Measurements from ENCODE around the gene KRTAP12-1.
A peak's percentile ranks its signal among the peaks of the same experiment; 100 is the strongest.

KRTAP12-1 gene, protein sequence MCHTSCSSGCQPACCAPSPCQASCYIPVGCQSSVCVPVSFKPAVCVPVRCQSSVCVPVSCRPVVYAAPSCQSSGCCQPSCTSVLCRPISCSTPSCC

DNA sequence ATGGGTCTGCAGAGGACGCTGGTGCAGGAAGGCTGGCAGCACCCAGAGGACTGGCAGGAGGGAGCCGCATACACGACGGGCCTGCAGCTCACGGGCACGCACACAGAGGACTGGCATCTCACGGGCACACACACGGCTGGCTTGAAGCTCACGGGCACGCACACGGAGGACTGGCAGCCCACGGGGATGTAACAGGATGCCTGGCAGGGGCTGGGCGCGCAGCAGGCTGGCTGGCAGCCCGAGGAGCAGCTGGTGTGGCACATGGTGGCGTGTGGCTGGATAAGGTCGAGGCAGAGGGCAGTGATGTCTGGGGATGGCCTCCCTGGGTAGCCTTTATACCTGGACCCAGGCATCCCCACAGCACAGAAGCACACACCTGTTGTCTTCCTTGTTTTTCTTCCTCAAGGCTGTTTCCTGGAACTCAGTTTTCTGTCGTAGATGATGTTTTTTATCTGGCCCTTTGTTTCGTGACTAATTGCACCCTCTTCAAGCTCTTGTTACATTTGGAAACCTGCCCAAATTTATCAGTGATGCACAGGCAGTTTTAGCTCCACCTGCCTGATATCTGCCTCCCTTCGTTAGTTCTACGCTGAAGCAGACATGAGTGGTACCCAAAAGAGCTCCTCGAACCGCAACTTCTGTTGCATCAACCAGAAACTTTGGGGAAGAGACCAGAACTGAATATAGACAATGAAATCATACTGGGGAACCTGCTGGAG, at the start of gene KRTAP12-1:
KRTAP12-1 (minus strand) TSS at position 303 of the 719 bp plus-strand sequence; CDS start at position 263, 40 bp downstream.
- DNase-seq = peak; percentile 84

GRCh38 chr21:44730951-44731579, 49.1 kb upstream of the KRTAP12-1 start:
- no peak for DNase-seq

- no peak for DNase-seq
Observed at GRCh38 chr21:44730028-44730395, 48.0 kb upstream of the KRTAP12-1 start.

- DNase-seq = no peak
Observed at GRCh38 chr21:44729336-44730027, 47.5 kb upstream of the KRTAP12-1 start.

DNA sequence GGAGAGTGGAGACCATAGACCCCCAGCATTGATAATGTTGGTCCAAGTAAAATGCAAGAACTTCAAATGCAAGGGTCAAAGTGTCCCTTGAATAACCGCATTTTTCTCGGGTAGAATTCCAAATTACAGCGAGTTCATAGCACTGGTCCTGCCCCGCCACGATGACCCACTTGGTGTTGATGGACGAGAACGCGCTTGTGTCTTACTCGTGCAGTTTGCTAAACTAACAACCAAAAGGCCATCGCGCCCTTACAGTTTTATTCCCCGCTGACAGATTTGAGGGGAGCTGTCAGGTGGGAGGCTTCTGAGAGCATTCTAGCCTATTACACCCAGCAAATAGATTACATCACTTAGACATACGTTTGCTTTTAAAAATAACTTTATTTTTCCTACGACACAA, 46.8 kb upstream of the KRTAP12-1 start:
- DNase-seq = no peak

- DNase-seq = no peak
Observed at GRCh38 chr21:44727757-44728156, 45.8 kb upstream of the KRTAP12-1 start.

GRCh38 chr21:44727321-44727720, 45.4 kb upstream of the KRTAP12-1 start:
- no peak for DNase-seq

GRCh38 chr21:44726826-44727225, 44.9 kb upstream of the KRTAP12-1 start:
- DNase-seq = no peak

- DNase-seq = no peak
Observed at GRCh38 chr21:44724926-44725325, 43.0 kb upstream of the KRTAP12-1 start.

GRCh38 chr21:44724196-44724595, 42.2 kb upstream of the KRTAP12-1 start:
- DNase-seq = no peak

DNA sequence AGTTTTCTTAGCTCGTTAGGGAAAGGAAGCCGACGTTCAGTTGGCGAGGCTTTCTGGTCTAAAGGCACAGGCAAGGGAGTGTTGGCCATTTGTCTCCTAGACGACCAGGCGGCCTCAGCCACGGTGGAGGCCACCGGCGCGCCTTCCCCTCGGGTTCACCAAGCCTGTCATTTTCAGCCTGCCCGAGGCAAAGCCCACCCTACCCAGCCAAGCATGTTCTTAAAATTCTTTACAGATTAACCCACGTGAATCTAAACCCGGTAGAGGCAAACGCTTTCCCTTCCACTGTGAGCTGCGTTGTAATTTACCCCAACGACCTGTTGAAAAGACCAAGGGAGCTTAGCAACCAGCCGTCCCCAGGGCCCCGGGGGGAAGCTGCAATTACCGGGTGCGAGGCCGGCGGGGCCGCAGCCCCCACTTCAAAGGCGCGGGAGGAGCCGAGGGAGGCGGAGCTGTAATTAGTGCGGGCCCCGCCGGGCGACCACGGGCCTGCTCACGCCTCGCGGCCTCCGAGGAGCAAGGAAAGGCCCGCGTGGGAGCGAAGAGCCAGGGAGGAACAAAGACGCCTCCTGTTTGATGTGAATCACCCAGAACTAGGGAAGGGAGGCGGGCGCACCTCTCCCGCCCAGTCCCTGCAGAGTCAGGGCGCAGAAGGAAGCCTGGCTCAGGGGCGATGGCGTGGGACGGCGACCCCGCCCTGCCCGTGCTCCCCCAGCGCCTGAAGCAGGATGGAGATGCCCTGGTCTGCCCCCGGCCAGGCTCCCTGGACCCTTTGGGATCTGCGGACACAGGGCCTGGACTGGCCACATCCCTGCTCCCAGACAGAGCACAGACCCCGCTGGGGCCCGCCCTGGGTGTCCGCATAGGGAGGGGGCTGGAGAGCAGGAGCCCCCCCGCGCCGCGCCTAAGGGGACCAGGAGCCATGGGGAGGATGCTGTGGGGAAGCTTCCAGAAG, 41.5 kb upstream of the KRTAP12-1 start:
- DNase-seq = no peak

DNA sequence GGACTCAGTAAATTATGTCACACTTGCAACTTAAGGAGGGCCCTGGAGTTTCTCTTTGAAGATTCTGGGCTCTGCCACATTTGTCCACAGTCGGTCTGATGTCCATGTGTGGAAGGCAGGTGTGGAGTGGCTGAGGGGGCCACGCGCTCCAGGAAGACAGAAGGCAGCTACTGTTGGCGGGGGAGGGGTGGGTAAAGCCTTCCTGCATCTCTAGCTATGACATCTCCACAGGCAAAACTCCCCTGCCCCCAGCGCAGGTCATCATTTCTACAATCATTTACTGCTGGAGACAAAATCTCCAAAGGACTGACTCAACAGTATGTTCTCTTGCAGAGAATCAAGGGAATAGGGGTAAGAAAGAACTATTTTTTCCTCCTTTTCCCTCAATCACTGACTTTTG, 40.8 kb upstream of the KRTAP12-1 start:
- DNase-seq = no peak

DNA sequence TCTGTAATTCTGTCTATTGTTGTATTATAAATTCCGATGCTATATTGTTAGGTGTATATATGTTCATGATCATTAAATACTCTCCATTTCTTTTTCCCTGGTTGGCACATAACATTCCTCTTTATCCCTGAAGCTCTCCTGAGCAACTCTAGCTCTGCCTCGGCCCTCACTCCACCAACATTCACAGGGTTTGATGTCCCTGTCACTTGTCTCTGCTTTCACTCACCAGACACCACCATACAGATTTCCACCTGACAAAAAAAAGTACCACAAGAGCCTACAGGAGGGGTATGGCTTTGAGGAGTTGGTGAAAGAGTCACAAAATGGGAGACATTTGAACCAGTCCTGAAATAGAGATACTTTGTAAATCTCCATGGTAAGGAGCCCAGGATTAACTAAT, 38.2 kb upstream of the KRTAP12-1 start:
- no peak for DNase-seq

DNA sequence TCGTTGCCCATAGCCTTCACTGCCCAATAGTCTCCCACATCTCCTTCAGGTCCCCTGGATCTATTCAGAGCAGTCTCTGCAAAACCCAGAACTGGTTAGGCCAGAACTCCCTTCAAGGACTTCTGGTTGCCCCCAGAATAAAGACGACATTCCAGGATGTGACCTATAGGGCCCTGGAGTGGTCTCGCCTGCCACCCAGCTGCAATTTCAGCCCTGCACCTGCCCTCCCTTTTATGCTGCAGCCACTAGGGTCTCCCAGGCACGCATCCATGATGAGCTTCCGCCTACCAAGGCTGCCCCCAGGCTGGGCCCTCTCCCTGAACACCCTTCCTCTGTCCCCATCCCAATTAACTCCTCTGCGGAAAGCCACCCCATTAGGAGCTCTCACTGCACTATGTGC, 36.6 kb upstream of the KRTAP12-1 start:
- DNase-seq = no peak

DNA sequence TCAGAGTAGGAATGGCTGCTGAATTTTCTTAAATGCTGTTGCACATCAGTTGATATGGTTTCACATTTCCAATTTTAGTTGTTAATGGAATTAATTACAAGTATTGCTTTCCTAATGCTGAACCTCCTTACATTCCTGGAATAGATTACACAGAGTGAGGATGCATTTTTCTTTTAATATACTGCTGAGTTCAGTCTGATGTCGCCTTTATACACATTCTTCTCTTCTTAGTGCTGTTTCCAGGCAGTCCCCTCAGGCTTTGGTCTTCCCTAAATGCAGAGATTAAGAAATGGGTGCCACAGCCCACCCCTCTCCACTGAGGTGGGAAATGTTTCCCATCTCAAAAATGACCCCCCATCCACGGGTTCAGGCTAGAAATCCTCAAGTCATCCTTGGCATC, 36.1 kb upstream of the KRTAP12-1 start:
- no peak for DNase-seq

- DNase-seq = no peak
Observed at GRCh38 chr21:44716984-44717383, 35.0 kb upstream of the KRTAP12-1 start.

- no peak for DNase-seq
Observed at GRCh38 chr21:44714905-44715304, 32.9 kb upstream of the KRTAP12-1 start.

DNA sequence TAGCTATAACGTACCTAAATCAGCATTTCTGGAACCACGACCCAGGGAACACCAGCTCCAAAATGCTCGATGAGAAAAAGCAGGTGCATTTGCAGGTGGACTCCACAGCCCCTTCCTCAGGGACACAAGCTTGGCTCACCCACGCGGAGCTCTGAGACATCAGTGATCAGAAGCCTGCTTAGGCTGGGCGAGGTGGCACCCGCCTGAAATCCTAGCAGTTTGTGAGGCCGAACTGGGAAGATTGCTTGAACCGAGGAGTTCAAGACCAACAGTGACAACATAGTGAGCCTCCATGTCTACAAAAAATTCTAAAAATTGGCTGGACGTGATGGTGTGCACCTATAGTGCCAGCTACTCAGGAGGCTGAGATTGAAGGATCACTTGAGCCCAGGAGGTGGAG, 31.9 kb upstream of the KRTAP12-1 start:
- no peak for DNase-seq

- DNase-seq = no peak
Observed at GRCh38 chr21:44713130-44713529, 31.2 kb upstream of the KRTAP12-1 start.

GRCh38 chr21:44712203-44713028, 30.5 kb upstream of the KRTAP12-1 start:
- no peak for DNase-seq

DNA sequence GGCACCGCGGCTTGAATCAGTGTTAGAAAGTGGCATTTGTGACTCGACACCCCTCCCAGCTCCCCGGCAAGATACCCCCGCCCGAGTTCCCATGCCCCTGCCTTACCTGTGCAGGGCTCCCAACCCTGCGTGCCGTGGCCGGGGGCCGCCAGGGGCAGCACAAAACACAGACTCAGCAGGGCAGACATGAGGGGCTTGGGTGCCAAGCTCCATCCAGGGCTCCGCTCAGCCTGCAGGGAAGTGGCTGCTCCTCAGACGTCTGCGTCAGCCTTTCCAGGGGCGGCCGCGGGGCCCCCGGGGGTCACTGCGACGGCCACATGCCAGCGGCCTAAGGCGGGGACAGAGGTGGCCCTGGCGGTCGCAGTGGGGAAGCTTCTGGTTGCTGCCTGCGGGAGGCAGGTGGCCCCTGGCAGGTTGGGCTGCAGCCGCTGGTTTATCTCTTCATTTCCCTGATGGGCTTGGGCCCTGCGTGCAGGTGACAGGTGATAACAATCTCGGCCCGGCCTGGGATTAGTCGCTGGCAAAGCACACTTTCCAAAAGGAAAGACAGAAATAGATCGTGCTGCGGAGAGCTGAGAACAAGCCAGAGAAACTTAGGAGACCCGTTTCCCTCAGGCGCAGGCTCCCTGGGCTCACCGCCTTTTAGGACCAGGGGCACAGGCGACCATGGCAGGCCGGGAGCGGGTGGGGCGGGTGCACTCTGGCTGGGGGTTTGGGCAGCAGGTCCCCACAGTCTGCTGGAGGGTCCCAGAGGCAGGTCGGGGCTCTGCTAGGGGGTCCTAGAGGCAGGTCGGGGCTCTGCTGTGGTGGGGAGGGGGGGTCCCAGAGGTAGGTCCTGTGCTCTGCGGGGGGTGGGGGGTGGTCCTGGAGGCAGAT, 29.6 kb upstream of the KRTAP12-1 start, which contains the start of gene TSPEAR:
TSPEAR (minus strand) TSS at position 246 of the 876 bp plus-strand sequence; CDS start at position 188, 58 bp downstream.
- peak; percentile 73 for DNase-seq
